Activated T-helper 1 cell treated with anti-CD3 and anti-CD28 coated beads, Interleukin-2, amount 50 U/mL, for 16 hours (primary cell): ENCODE data around the gene TNFSF10.

Experiments
- DNase-seq, 2 donors: peaks; one replicate each; pipeline ENCODE4 v3.0.0-alpha.2; 2020; ENCODE audit warnings: low read depth in 1 of 2, low spot score in 1 of 2

Gene TNFSF10

DNA sequence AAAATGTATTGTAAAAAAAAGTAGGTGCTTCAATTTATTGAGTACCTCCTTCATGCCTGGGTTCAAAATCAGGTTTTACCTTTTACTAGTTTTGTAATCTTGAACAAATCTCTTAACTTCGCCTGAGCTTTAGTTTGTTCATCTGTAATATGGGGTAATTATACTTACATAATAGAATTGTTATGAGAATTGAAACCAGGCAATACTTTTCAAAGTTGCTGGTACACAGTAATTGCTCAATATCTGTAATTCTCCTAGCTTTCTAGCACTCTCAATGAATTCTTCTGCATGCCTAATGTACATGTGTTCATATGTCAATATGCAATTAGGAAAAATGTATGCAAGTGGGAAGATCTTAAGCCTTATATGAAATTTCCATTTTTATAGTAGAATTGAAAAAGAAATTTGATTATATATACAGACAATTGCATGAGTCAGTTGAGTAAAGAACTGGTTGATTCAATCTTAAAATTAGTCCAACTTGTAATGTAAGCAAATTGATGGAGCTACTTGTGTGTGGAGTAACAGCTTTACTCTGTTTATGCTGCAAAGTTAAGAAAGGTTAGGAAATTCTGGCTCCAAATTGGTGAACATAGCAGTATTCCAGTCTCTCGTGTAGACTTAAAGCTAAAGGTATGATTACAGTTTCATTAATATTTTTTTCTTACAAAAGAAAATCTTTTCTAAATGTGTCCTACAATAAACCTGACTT, 4.1 kb downstream of the TNFSF10 start:
- DNase-seq: no peak

GRCh38 chr3:172517859-172518466, 5.3 kb downstream of the TNFSF10 start:
- DNase-seq: peak in 1 of 2 donors; percentile 36

DNA sequence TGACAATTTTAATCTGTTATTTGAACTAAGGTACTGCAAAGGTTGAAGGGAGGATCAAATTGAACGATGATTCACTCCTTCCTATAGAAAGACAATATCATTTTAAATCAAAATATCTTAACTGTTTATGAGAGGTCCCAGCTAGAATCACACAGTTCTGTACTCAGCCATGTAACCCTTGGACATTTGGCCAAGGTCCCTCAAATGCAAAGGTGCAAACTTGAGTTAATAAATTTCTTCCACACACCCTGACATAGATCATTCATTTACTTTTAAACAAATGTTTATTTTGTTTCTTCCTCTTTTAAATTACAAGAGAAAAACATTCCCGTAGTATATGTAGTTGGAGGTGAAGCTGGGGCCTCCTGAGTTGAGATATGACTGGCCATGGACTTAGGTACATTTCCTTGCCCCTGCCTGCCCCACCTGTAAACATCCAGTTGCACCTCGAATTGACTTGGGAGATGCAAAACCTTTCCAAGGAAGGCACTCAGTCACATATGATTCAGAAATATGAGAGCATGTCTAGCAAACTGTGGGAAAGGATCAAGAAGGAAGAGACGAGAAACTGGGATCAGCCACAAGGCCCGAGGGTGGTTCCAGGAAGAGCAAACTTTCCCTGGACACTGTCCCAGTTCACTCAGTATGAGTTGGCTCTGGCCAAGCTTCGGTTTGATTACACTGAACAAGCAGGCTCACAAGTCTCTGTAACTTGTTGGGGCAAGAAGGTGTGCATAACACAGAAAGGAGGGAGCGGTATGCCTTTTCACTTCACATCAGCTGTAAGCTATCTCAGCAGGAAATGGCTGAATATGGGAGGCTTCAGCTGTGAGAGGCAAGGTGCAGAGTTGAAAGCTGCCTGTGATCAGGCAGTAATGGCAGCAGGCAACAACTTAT, 6.7 kb downstream of the TNFSF10 start:
- DNase-seq: no peak

GRCh38 chr3:172515130-172515918, 7.9 kb downstream of the TNFSF10 start:
- DNase-seq: no peak

DNA sequence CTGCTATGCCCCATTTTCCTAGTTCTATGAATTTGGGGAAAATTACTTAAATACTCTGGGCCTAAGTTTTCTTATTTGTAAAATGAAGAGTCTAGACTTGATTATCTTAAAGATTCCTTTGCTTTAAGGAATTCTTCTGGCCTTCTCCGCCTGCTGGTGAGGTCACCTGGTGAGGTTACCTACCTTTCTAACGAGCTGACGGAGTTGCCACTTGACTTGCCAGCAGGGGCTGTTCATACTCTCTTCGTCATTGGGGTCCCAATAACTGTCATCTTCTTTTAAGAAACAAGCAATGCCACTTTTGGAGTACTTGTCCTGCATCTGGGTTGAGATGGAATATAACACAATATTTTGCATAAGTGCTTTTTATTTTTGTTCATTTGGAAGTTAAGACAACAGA, 8.6 kb downstream of the TNFSF10 start:
- no peak for DNase-seq

DNA sequence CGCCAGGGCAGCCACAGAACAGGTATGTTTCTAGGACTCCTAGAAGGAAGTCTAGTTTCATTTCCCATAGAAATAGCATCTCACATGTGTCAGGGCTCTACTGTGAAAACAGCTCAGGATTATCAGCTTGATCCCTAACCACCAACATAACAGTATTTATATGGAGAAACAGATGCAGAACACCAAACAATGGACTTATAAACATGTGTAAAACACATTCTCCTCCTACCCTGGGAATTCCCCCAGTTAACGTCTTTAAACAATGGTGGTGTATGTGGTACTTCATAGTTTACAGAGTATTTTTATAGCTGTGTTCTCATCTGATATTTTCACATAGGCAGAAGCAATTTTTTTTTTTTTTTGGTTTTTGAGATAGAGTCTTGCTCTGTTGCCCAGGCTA, 9.7 kb downstream of the TNFSF10 start:
- DNase-seq: no peak

GRCh38 chr3:172511783-172512762, 11.2 kb downstream of the TNFSF10 start:
- peak in 1 of 2 donors; percentile 33 for DNase-seq

DNA sequence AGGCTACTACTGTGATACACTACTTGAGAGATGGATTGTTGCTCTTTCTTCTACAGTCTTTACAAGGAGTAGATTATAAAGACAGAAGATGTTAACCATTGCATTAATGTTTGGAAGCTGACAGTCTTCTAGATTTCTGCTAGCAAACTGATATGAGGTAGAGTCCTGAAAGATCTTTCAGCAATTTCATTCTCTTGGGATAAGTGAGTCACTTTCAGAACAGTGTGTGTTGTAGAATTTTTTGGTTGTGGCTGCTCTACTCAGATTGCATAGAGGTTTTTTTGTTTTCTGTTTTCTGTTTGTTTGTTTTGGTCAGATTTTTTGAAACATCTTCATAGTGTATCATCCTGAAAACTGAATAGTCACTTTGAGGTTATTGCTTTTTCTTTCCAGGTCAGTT, 17.1 kb downstream of the TNFSF10 start:
- no peak for DNase-seq

- DNase-seq: no peak
Observed at GRCh38 chr3:172501540-172501939, 21.7 kb downstream of the TNFSF10 start.

GRCh38 chr3:172490198-172490669, 33.0 kb downstream of the TNFSF10 start:
- DNase-seq: peak; percentile 55 to 63

GRCh38 chr3:172478116-172478515, 45.1 kb downstream of the TNFSF10 start:
- DNase-seq: no peak

- no peak for DNase-seq
Observed at GRCh38 chr3:172476347-172476746, 46.9 kb downstream of the TNFSF10 start.

DNA sequence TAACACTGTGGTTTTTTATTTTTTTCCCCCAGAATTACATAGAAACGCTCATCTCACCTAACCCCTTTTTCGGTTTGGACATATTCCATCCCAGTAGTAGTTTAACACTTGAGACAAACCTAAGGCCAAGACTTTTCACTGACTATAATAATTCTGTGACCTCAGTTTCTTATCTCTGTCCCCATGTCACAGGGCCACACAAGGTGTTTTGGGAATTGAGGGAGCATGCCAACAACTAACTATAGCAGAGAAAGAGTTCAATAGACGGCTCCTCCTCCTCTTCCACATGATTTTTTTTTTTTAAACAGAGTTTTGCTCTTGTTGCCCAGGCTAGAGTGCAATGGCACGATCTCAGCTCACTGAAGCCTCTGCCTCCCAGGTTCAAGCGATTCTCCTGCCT, 47.5 kb downstream of the TNFSF10 start:
- no peak for DNase-seq

DNA sequence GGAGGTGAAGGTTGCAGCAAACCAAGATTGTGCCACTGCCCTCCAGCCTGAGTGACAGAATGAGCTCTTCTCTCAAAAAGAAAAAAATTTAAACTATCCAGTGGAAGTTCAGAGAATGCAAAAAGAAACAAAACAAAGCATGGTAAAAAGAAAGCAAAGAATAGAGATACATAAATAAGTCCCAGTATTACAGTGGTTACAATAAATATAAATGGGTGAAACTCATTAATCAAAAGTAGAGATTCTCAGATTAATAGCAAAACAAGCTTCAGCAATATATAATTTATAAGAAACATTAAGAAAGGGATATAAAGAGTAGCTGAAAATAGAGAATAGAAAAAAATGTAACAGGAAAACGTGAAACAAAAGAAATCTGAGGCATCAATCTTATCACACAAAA, 51.3 kb downstream of the TNFSF10 start:
- DNase-seq: no peak

GRCh38 chr3:172470588-172470987, 52.6 kb downstream of the TNFSF10 start:
- no peak for DNase-seq

DNA sequence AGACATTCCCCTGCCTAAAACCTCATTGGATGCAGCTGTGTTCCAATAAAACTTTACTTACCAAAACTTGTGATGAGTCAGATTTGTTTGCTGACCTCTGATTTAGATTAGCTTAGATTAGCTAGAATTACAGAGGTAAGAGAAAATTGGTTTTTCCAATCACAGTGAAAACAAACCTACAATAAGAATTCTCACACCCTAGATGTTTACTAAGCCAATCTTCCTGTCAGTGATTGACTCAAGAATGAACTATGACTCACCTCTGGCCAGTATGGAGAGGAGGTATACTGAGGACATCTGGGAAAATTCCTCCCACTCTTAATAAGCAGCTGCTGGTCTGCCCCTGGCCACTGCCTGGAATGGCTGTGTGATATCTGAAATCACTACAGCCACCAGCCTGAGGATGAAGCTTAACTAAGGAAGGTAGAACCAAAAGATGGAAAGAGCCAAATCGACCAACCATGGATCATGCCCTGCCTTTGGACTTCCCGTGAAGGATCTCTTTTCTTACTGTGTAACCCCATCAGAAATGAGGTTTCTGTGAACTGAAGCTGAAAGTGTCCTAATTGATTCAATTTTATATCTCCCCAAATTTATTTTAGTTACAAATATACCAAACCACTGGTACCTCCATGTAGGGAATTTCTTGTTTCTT, 55.9 kb downstream of the TNFSF10 start:
- DNase-seq: no peak

- DNase-seq: no peak
Observed at GRCh38 chr3:172466553-172467130, 56.6 kb downstream of the TNFSF10 start.

GRCh38 chr3:172465281-172465680, 57.9 kb downstream of the TNFSF10 start:
- DNase-seq: no peak

DNA sequence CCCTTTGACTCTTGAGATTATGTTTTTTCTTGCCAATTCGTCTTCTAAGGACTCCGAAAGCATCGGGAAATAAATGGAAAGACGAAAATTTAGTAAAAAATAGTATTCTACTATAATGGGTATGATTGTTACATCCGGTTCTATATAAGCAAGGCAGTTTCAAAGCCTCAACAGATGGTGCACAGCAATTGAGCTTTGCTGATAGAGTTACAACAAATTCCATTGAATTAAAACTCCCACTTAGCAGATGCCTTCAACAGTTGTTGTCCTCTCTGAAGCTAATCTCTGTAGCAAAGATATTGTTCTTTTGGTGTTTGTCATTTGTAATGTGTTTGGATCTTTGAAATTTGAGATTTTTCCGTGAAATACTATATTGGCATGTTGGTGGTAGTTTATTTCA, 58.9 kb downstream of the TNFSF10 start:
- DNase-seq: no peak
